SK-N-SH (cell line): Measurements from ENCODE around the gene NME9. TPM values are rescaled to one million over a fixed set of nuclear protein-coding genes. Genes with fewer than 3 reads are reported as not detected.

Source experiments
- CTCF ChIA-PET: fragments of 300-600, 350-600 bp; formaldehyde crosslinking; extraction: SDS; loops from one replicate; lab custom pipeline; 2021; lab: Yijun Ruan, JAX
- POLR2A ChIA-PET: fragments of 350-600 bp; sonication (Branson Sonifier 250); formaldehyde crosslinking; extraction: SDS; loops from one replicate; lab custom pipeline; 2020; ENCODE audit warnings: antibody characterized with exemption, inconsistent platforms; lab: Yijun Ruan, JAX
- DNase-seq: peaks from one replicate; pipeline ENCODE4 v3.0.0; 2012
- H2AFZ ChIP-seq: fragments of 200-600 bp; sonication (generic); 2 replicates; pipeline ENCODE4 v1.8.1; 2016; ENCODE audit warnings: antibody characterized with exemption, mild to moderate bottlenecking, low read depth
- H3F3A ChIP-seq: fragments of 200-600 bp; sonication (generic); replicated peaks from 2 replicates; pipeline ENCODE3; 2016; ENCODE audit warnings: antibody characterized with exemption, mild to moderate bottlenecking; ENCODE audit not compliant: insufficient read depth
- H3K27ac ChIP-seq, 2 experiments: fragments of 200-500 bp in 1 of 2; fragments of 200-600 bp in 1 of 2; sonication (Bioruptor generic) in 1 of 2; sonication (generic), shearing (Covaris generic) in 1 of 2; 2 replicates each; pipeline versions ENCODE4 v1.5.1 to v1.6.1; 2014 to 2016; ENCODE audit warnings: low read depth in 2 of 2, inconsistent platforms in 1 of 2, low read length in 1 of 2, mild to moderate bottlenecking in 1 of 2, mixed read lengths in 1 of 2
- H3K27me3 ChIP-seq: fragments of 200-600 bp; sonication (generic), shearing (Covaris generic); 2 replicates; pipeline ENCODE4 v1.6.1; 2016; ENCODE audit warnings: mixed run types; ENCODE audit not compliant: insufficient read depth
- H3K36me3 ChIP-seq, 2 experiments: fragments of 200-500 bp in 1 of 2; fragments of 200-600 bp in 1 of 2; sonication (Bioruptor generic) in 1 of 2; sonication (generic) in 1 of 2; replicated peaks in 1 of 2; 2 replicates each; pipeline versions ENCODE3 to v1.5.1; 2014 to 2016; ENCODE audit warnings: low read length in 1 of 2, mild to moderate bottlenecking in 1 of 2; ENCODE audit not compliant: insufficient read depth in 2 of 2, control insufficient read depth in 1 of 2
- H3K4me1 ChIP-seq, 2 experiments: fragments of 200-500 bp in 1 of 2; fragments of 200-600 bp in 1 of 2; sonication (Bioruptor generic) in 1 of 2; sonication (generic), shearing (Covaris generic) in 1 of 2; 2 replicates each; pipeline versions ENCODE4 v1.5.1 to v1.6.1; 2014 to 2016; ENCODE audit warnings: low read depth in 1 of 2, low read length in 1 of 2, mixed run types in 1 of 2; ENCODE audit not compliant: insufficient read depth in 2 of 2, control insufficient read depth in 1 of 2
- H3K4me2 ChIP-seq: fragments of 200-600 bp; sonication (generic), shearing (Covaris generic); 2 replicates; pipeline ENCODE4 v1.6.1; 2017; ENCODE audit warnings: mixed run types
- H3K4me3 ChIP-seq, 2 experiments: fragments of 200-500 bp in 1 of 2; fragments of 200-600 bp in 1 of 2; sonication (Bioruptor generic) in 1 of 2; sonication (generic), shearing (Covaris generic) in 1 of 2; 2 replicates each; pipeline versions ENCODE4 v1.5.1 to v1.8.1; 2014 to 2016; ENCODE audit warnings: low read depth in 2 of 2, inconsistent platforms in 1 of 2, low read length in 1 of 2, mild to moderate bottlenecking in 1 of 2, mixed read lengths in 1 of 2, moderate library complexity in 1 of 2
- H3K79me2 ChIP-seq: fragments of 200-600 bp; sonication (generic); 2 replicates; pipeline ENCODE4 v1.8.1; 2017; ENCODE audit warnings: mild to moderate bottlenecking; ENCODE audit not compliant: insufficient read depth
- H3K9ac ChIP-seq: fragments of 200-600 bp; sonication (generic); 2 replicates; pipeline ENCODE4 v1.6.1; 2017; ENCODE audit warnings: mixed run types
- H3K9me2 ChIP-seq: fragments of 200-600 bp; sonication (generic); 2 replicates; pipeline ENCODE4 v1.6.1; 2017; ENCODE audit warnings: mixed run types
- H3K9me3 ChIP-seq: fragments of 200-600 bp; sonication (generic); 2 replicates; pipeline ENCODE4 v1.6.1; 2017; ENCODE audit warnings: mixed run types, mild to moderate bottlenecking, moderate library complexity
- H4K20me1 ChIP-seq: fragments of 200-600 bp; sonication (generic); 2 replicates; pipeline ENCODE4 v1.6.1; 2017; ENCODE audit warnings: mild to moderate bottlenecking, mixed run types; ENCODE audit not compliant: insufficient read depth
- CHD2 ChIP-seq: fragments of 150-350 bp; IDR thresholded peaks from 2 replicates; pipeline ENCODE4 v1.6.1; 2018; ENCODE audit warnings: low read length; ENCODE audit not compliant: partially characterized antibody
- CTCF ChIP-seq: fragments of 200-600 bp; sonication (generic); IDR thresholded peaks from 2 replicates; pipeline ENCODE4 v1.6.1; 2017; ENCODE audit warnings: antibody characterized with exemption, mild to moderate bottlenecking, moderate library complexity
- EP300 ChIP-seq, 2 experiments: IDR thresholded peaks; 2 replicates each; pipeline versions ENCODE4 v1.4.0 to v1.6.1; 2012; ENCODE audit warnings: borderline replicate concordance in 1 of 2, low read depth in 1 of 2, low read length in 1 of 2
- EZH2phosphoT487 ChIP-seq: fragments of 200-600 bp; sonication (generic); IDR thresholded peaks from 2 replicates; pipeline ENCODE4 v1.6.1; 2017; ENCODE audit warnings: low read depth, mixed run types, mild to moderate bottlenecking, antibody characterized with exemption, moderate library complexity, borderline replicate concordance
- FOSL2 ChIP-seq: IDR thresholded peaks from 2 replicates; pipeline ENCODE4 v1.4.0; 2012; ENCODE audit warnings: low read depth, mild to moderate bottlenecking, moderate library complexity, borderline replicate concordance
- FOXJ3 ChIP-seq: sonication (generic); formaldehyde crosslinking; IDR thresholded peaks from 2 replicates; pipeline ENCODE4 v1.5.1; 2020; ENCODE audit warnings: mild to moderate bottlenecking, missing genetic modification reagents
- GATA2 ChIP-seq: sonication (generic); formaldehyde crosslinking; IDR thresholded peaks from 2 replicates; pipeline ENCODE4 v1.5.0; 2020; ENCODE audit warnings: mild to moderate bottlenecking, missing genetic modification reagents
- JUND ChIP-seq: IDR thresholded peaks from 2 replicates; pipeline ENCODE4 v1.4.0; 2012
- MAX ChIP-seq: IDR thresholded peaks from 2 replicates; pipeline ENCODE4 v1.4.0; 2012; ENCODE audit warnings: low read depth
- MXI1 ChIP-seq: IDR thresholded peaks from 2 replicates; pipeline ENCODE4 v1.6.1; 2012; ENCODE audit warnings: mild to moderate bottlenecking, low read depth, low read length, improper control_type of control experiment
- NFIC ChIP-seq: IDR thresholded peaks from 2 replicates; pipeline ENCODE4 v1.4.0; 2012; ENCODE audit warnings: borderline replicate concordance
- POLR2AphosphoS5 ChIP-seq: IDR thresholded peaks from 2 replicates; pipeline ENCODE4 v1.6.1; 2012; ENCODE audit warnings: low read depth, low read length
- REST ChIP-seq: IDR thresholded peaks from 2 replicates; pipeline ENCODE4 v1.6.1; 2012; ENCODE audit warnings: mild to moderate bottlenecking, low read depth, low read length, moderate library complexity
- SMC3 ChIP-seq: IDR thresholded peaks from 2 replicates; pipeline ENCODE4 v1.6.1; 2012; ENCODE audit warnings: low read depth, low read length, improper control_type of control experiment
- TAF1 ChIP-seq: IDR thresholded peaks from 2 replicates; pipeline ENCODE4 v1.6.1; 2012; ENCODE audit warnings: low read depth, mild to moderate bottlenecking, low read length, moderate library complexity, borderline replicate concordance
- TCF12 ChIP-seq: IDR thresholded peaks from 2 replicates; pipeline ENCODE4 v1.4.0; 2012
- TEAD4 ChIP-seq: IDR thresholded peaks from 2 replicates; pipeline ENCODE4 v1.4.0; 2012; ENCODE audit warnings: mild to moderate bottlenecking, borderline replicate concordance; ENCODE audit not compliant: insufficient read depth
- USF1 ChIP-seq: IDR thresholded peaks from 2 replicates; pipeline ENCODE4 v1.4.0; 2012; ENCODE audit warnings: low read depth, borderline replicate concordance
- YY1 ChIP-seq: IDR thresholded peaks from 2 replicates; pipeline ENCODE4 v1.4.0; 2012; ENCODE audit warnings: low read depth, mild to moderate bottlenecking
- WGBS: methylation state at CpG from one replicate; pipeline ENCODE4 v1.1.6; 2017; ENCODE audit warnings: low lambda C conversion rate; 5-methylcytosine and 5-hydroxymethylcytosine counted together
- polyA plus RNA-seq, 3 experiments: library from polyadenylated mRNA; depleted of rRNA; stranded (reverse); fragments of >200 nt; gene quantifications; 2 replicates each; pipeline ENCODE4 v1.2.3, GENCODE V29; 2012
- TF ChIP-seq, protein P1 (sequence below): IDR thresholded peaks from 2 replicates; pipeline ENCODE4 v1.4.0; 2012; ENCODE audit warnings: low read depth, borderline replicate concordance
- TF ChIP-seq, protein P2 (sequence below): IDR thresholded peaks from 2 replicates; pipeline ENCODE4; 2012

The NME9 gene
- polyA plus RNA-seq, 1 of the 3 experiments (the other 2 are of a cell fraction), result 0.43 TPM

DNA sequence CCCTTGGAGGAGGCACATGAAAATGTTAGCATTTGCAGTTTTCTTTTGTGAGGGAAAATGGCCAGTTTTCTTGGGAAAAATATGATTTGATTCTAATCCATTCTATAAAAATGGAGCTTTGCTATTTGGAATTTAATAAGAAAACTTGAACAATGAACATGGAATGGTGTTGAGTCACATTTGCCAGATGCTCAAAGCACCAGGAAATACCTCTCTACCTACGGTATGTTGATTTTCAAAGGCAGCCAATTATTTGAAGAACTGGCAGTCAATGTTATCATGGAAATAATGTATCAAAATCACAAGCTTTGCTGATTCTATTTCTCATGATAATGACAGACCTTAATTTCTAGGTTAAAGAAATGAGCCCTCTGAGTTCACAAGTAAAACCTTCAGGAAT lies 14.9 kb downstream of the NME9 start (continued):
- TF ChIP-seq, protein P1, sequence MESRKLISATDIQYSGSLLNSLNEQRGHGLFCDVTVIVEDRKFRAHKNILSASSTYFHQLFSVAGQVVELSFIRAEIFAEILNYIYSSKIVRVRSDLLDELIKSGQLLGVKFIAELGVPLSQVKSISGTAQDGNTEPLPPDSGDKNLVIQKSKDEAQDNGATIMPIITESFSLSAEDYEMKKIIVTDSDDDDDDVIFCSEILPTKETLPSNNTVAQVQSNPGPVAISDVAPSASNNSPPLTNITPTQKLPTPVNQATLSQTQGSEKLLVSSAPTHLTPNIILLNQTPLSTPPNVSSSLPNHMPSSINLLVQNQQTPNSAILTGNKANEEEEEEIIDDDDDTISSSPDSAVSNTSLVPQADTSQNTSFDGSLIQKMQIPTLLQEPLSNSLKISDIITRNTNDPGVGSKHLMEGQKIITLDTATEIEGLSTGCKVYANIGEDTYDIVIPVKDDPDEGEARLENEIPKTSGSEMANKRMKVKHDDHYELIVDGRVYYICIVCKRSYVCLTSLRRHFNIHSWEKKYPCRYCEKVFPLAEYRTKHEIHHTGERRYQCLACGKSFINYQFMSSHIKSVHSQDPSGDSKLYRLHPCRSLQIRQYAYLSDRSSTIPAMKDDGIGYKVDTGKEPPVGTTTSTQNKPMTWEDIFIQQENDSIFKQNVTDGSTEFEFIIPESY, result no peak
- TF ChIP-seq TEAD4, result no peak
- TF ChIP-seq FOXJ3, result no peak

DNA sequence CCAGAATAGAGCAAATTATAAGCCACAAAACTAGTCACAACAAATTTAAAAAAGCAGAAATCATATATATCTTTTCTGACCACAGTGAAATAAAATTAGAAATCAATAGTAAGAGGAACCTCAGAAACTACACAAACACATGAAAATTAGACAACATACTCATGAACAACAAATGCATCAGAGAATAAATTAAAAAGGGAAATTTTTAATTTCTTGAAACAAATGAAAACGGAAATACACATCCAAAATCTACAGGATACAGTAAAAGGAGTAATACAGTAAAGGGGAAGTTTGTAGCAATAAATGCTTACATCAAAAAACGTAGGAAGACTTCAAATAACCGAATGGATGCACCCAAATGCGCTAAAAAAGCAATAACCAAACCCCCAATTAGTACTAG lies 19.2 kb downstream of the NME9 start:
- Histone ChIP-seq H3F3A (peaks cover 7% of the 10 kb centered on the region), H3K9me3 (0 out of 2 replicates have a peak, but pooled peaks cover 3% of the 10 kb centered on the region), H3K4me2 (no peak overlapping the region), H3K27me3 (no peaks in the 10 kb centered on the region), H2AFZ (no peak overlapping the region), H3K9me2 (no peaks in the 10 kb centered on the region), H3K4me1 (peaks cover 0 to 10% of the 10 kb centered on the region in 2 experiments; a peak in 1 of 4 replicates), H3K4me3 (no peak overlapping the region), H4K20me1 (no peaks in the 10 kb centered on the region), H3K79me2 (no peaks in the 10 kb centered on the region), H3K9ac (no peak overlapping the region)
- 55% methylated on average over 4 of the region's 4 CpGs for whole genome bisulfite sequencing
- DNase-seq, result no peak
- CTCF ChIA-PET, result no interaction called here
- TF ChIP-seq TCF12 (no peak), JUND (no peak), CTCF (no peak), NFIC (no peak), USF1 (no peak), POLR2AphosphoS5 (no peak), GATA2 (CRISPR knock-in tag) (no peak), MXI1 (no peak), YY1 (no peak), FOSL2 (no peak), EZH2phosphoT487 (no peak), TAF1 (no peak), CHD2 (no peak), SMC3 (no peak), EP300 (IDR thresholded peaks at IDR 0.05; ENCODE audit: borderline replicate concordance in 1 of 2, low read depth in 1 of 2, low read length in 1 of 2) (no peak), REST (no peak), MAX (no peak)
- TF ChIP-seq, protein P2, sequence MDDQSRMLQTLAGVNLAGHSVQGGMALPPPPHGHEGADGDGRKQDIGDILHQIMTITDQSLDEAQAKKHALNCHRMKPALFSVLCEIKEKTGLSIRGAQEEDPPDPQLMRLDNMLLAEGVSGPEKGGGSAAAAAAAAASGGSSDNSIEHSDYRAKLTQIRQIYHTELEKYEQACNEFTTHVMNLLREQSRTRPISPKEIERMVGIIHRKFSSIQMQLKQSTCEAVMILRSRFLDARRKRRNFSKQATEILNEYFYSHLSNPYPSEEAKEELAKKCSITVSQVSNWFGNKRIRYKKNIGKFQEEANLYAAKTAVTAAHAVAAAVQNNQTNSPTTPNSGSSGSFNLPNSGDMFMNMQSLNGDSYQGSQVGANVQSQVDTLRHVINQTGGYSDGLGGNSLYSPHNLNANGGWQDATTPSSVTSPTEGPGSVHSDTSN, result no peak
- TF ChIP-seq, all 33 proteins: peak for 0
- Histone ChIP-seq H3K27ac (no peak overlapping the region), H3K36me3 (no peaks in the 10 kb centered on the region)
- POLR2A ChIA-PET, result no interaction called here
